NK-92 (cell line): ENCODE measurements around the gene KRT7.
"Not testable (repeated sequence)": the region's sequence is repeated elsewhere in the genome, so short reads cannot be mapped to it uniquely, and the experiment has no call there.

Experiments used
- DNase-seq: peaks from one replicate; lab custom pipeline; 2025; ENCODE audit not compliant: unreplicated experiment; lab: John Stamatoyannopoulos, UW

Gene KRT7

DNA sequence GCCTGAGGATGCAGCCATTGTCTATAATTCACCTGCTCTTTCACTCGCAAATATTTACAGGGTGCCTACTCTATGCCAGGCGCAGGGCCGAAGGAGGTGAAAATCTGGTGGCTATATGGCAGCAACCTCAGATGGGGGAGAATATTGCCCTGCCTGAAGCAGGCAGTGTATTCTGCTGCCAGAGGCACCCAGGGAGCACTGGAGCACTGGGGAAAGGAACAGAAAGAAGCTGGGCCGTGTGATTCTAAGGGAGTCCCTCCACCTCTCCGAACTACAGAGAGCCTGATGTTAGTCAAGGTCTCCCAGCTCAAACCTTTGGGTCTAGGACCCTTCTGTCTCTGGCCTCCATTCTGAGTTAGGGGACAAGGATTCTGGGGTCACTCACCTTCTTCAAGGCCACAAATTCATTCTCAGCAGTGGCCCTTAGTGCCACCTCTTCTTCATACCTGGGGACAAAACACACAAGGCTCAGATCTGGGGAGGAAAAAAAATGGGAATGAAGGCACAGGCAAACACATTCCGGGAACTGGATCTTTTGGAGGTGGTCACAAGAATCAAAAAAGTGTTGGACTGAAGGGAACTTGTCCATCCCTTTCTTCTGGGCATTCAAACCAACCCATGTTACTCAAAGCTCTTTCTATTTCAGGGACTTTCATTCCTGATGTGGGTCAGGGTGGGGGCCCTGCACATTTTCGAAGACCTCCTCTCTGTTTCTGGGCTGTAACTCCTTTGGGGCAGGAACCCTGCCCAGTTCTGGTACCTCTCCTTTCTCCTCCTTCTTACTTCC lies 22.1 kb downstream of the KRT7 start:
- no peak for DNase-seq

DNA sequence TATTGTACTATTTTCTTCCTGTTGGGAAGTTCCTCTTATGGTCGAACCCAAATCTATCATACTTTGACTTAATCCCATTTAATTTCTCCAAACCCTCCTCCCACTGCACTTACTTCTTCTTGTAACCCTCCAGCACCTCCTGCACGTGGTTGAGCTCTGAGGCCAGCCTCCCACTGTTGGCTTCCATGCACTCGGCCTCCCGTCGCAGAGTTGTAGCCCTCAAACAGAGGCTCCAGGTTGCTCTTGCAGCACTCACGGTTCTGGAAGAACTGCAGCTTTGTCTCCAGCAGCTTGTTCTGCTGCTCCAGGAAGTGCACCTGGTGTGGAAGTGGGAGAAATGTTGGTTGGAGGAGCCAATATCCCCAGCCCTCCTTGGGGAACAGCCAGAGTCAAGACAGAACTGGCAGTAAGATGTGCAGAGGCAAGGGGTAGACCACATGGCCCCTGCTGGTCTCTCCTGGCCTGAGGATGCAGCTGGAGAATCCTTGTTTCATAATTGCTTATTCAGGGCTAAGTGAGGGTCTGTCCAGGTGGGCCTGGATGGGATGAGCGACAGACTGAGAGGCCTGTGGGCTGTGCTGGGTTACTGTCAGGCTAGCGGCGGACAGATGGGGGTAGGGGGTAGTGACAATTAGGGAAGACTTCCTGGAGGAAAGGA lies 23.0 kb downstream of the KRT7 start:
- DNase-seq, result no peak

DNA sequence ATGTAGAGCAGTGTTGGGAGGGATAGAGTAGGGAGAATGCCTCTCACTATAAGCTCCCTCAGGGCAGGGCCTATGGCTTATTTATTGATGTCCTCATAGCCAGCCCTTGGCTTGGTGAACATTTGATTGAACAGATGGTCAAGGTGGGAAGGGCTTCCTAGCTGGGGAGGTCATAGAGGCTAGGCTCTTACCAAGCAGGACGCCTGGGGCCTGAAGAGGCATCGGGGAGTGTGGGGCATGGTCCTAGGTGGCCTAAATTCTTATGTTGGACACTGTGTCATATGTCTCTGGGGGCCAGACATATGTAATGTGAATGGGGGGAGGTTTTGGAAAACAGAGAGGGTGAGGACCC lies 23.5 kb downstream of the KRT7 start:
- DNase-seq, result no peak

DNA sequence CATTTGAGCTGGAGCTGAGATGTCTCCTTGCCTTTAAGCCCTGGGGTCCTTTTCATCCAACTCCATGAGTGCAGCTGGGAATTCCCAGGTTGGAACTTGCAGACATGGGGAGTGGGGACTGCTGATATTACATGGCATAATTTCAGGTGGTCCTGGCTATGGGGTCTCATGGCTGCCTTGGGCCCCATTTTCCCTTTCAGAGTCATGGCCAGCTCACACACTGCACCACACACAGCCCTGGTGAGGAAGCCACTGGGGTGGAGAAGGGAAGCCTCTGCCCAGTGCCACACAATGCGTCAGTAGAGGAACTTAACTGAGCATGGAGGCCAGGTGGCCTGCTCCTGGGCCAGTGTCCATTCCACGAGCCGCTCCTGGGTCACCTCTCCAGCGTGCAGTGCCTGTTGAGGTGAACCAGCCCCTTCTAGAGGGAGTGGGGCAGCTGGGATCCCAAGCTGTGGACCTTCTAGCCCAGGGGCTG lies 24.1 kb downstream of the KRT7 start:
- no peak for DNase-seq

DNA sequence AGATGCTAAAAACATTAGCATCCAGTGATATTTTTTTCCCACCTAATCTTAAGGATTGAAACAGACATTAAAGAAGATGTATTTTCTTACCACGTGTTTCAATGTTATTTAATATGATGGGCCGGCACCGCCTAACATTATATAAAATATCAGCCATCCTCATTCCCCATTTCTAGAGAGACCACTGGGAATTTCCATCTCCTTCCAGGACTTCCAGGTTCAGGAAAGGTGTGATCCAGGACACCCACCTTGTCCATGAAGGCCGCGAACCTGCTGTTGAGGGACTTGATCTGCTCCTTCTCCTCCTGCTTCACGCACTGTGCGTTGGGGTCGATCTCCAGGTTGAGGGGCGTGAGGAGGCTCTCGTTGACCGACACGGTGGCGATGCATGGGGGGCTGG lies 24.9 kb downstream of the KRT7 start:
- DNase-seq, result not testable (repeated sequence)

DNA sequence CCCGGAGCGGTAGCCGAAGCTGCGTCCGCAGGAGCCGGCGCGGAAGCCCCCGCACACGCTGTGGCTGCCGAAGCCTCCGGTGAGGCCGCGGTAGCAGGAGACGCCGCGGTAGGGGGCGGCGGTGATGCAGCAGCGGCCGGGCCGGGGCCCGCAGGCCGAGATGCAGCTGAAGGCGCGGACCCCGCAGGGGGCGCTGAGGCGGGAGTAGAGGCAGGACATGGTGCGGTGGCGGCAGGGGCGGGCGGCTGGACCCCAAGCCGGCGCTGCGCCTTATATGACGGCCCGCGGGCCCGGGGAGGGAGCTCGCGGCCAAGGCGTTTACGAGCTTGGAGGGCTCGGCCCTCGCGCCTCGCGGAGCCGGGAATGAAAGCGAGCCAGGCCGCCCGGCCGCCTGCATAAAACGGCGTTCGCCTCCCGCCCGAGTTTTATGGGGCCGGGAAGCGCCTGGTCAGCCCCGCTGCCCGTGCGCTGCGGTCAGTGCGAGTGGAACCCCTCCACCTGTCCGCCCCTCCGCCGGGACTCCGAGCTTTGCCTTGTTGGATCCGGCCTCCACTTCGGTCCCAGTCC lies 25.4 kb downstream of the KRT7 start:
- no peak for DNase-seq

DNA sequence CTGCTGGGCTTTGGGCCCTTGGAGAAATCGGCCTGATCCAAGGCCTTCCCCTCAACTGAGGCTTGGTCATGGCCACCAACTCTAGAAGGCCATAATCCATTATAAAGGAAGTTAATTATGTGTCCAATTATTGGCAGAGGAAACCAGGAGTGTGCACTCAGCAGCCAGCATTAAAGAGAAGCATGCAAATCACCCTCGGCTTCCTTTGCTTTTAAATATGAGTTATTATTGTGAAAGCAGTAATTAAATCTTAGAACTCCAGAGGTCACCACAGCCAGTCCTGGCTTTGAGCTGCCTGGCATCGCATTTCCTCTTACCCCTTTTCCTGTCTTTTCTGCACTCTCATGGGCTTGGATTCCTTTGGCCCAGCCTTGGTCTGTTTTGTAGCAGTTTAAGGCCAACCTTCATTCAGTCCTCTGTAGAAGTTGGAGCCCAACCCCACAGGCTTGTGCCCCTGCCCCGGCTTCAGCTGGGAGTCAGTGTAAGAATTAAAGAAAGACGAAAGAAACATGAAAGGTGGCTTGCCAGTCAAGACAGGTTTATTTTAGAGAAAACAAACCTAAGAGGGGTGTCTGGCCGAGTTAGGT lies 26.7 kb downstream of the KRT7 start:
- DNase-seq, result no peak

DNA sequence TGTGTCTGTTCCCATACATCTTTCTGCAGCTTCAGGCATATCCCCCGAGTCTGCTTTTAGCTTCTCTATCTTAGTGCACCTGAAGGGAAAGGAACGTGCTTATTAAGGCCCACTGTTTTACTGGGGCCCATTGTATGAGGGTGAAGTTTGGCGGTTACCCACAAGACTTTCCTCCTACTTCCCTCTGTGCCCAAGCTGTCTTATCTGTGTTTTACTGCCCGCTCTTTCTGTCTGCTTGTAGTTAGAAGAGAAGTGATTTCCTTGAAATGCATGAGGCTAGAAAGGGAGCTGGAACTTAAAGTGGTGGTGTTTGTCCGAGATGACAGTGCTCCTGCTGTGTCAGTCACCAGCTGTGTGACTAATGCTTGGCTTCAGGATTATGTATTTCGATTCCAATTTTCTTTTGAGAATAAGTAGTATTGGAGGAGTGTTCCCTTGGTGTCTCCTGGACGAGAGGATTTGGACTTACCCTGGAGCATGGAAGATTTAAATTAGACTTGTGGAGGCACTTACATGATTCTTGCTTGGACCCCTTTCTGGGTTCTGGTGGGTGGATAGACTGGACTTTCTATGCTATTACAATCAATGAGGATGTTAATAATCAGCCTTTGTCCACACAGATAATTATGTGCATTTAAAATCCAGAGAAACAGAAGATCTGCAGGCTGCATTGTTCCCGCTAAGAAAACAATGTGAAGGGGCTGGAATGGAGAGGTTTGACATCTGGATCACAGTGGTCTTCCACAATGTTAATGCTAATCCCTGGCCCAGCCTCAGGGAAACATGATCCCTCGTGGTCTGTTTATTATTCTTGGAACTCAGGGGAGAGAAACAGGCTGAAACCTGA lies 27.5 kb downstream of the KRT7 start:
- no peak for DNase-seq

DNA sequence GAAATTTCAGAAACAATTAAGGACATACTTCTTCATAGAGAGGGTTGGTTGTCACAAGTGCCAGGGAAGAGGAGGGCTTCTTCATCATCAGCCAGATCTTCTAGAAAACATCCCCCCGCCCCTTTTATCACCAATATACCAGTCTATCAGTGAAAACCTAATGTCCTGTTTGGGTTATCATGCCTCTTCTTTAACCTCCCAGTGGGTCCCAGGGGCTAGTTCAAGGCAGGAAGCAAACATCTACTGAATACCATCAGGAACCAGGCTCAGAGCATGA lies 28.1 kb downstream of the KRT7 start:
- no peak for DNase-seq

DNA sequence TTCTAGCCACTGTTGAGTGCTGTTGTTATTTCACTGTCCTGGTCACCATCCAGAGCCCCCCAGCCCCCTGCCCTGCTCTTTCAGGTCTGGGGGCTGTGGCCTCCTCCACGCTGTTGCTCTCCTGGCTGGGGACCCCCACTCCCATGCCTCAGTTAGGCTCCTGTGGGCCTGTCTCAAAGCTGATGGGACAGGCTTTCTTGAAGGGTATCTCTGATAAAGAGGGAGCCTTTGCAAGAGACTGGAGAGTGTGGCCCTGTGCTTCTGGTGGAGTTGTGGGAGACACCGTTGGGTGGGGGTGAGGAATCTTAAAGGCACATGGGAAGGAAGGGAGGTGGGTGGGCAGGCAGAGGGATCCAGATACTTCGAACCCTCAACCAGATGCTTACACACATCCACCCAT lies 29.2 kb downstream of the KRT7 start:
- no peak for DNase-seq

DNA sequence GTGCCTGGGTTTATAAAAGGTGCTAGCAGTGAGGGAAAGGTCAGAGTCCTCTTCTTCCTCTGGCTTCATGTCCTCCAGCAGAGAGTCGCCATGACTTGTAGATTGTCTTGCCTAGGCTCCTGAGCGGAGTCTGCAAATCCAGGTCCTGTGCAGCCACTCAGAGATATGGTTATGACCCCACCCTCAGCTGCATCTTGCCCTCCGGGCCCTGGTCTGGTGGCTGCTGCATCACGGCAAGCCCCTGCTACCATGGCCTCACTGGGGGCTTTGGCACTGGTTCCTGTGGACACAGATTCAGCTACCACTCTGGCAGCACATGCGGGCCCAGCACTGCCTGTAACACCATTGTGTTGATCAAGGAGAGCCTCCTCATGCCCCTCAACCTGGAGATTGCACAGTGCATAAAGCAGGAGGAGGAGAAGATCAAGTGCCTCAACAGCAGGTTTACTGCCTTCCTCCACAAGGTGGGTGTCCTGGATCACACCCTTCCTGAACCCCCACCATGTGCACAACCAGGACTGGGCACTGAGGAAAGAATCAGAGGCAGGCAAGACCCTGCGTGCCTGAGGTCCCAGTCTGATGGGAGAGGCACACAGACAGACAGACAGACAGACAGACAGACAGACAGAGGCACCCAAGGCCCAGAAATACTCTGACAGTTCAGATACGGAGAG lies 30.9 kb downstream of the KRT7 start:
- DNase-seq, result no peak

DNA sequence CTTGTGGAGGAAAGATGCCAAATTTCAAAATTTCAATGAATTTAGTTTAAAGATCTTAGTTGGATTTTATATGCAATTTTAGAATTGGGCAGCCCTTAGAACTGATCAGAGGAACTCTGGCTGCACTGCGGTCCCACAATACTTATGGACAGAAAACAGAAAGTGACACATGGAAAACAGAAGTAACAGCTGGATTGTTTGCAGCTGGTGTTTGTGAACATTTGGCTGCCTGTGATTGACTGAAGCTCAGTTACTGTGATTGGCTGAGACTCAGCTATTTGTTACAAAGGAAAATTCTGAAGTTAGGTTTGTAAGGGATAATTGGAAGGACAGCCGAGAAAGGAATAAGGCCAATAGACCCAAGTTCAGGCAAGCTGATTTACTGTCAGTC lies 31.4 kb downstream of the KRT7 start:
- no peak for DNase-seq

DNA sequence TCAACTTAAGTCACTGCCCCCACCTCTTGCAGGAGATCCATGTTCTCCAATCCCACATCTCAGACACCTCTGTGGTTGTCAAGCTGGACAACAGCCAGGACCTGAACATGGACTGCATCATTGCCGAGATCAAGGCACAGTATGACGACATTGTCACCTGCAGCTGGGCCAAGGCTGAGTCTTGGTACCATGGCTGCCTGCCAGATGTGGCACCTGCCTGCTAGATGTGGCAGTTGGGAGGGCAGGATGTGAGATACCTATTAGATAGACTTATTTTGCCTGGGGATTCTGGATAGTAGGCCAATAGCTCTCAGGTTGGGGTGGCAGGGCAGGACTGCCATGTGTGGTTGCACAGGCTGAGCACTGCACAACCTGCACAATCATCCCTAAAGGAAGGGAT lies 33.5 kb downstream of the KRT7 start:
- no peak for DNase-seq

DNA sequence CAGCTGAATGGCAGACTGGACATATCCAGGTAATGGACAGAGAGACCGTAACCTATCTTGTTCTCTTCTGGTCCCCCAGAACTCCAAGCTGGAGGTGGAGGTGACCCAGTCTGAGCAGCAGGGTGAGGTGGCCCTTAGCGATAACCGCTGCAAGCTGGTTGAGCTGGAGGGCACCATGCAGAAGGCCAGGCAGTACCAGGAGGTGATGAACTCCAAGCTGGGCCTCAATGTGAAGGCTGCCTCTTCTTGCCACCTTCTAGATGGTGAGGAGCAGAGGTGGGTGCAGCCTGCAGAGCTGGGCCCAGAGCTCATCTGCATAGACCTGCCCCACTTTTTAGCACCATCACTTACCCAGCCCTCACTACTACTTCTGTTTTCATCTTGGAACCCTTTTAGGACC lies 34.2 kb downstream of the KRT7 start:
- DNase-seq, result no peak

DNA sequence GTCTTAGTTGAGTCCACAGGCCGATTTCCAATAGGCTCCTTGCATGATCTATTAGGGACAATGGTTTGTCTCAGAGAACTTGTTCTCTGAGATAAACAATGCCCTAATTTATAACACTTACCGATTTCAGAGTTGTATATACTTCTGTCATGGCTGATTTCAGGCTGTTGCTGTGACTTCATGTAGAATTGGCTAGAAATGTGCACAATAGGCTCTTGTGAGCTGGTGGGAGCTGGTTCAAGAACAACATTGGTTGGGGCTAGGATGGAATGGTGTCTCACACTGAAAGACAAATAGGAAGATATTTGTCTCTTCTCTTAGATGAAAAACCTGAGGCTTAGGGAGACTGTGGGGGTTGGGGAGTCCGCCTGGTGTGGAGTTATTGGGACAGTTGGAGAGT lies 34.7 kb downstream of the KRT7 start:
- DNase-seq, result no peak

DNA sequence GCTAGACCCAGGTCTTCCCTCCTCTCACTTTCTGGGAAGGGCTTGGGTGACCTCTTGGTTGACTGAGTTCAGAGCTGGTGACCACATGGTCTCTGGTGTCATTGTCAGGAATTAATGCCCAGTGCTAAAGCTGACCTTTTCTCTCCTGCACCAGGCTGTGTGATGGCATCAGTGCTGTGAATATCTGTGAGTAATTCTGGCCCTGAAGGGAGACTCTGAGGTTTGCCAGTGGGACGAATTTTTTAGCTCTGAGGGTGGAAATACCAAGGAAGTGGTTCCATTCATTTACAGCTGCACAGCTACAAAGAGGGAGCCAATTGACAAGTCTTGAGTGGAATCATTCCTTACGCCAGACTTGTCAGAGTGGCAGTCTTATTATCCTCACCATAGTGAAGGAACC lies 35.2 kb downstream of the KRT7 start:
- no peak for DNase-seq

DNA sequence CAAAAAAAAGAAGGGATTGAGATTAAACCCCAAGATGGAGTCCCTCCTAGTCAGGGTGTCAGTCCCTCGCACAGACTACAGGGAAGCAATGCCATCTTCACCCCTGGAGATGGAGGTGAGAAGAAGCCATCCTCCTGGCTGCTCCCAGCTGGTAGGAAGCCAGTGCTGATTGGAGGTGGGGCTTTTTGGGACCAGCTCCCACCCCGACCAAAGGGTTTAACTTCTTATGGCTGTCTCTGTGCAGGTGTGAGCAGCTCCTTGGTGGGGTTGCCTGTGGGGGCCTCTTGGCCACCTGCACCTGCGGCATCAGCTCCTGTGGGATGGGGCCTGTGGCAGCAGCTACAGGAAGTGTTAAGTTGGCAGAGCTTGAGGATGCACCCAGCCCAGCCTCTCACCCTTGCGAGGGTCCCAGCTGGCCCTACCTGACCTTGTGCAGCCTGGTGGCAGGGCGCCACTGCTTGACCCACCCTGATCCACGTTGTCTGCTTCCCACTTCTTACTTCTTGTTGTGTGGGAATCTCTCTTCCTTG lies 37.6 kb downstream of the KRT7 start:
- no peak for DNase-seq

DNA sequence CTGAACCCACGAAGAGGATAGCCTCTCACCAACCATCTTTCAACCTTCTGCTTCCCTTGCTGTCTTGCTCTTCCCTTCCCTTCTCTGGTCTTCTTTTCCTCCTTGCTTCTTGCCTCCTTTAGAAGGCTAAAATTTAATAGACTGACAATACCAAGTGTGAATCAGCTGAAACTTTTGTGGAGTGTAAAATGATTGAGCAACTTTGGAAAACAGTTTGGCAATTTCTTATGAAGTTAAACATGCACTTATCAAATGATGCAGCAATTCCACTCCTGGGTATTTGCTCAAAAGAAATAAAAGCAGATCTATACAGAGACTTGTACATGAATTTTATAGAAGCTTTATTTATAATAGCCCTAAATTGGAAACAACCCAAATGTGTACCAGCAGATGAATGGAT lies 38.1 kb downstream of the KRT7 start:
- no peak for DNase-seq

DNA sequence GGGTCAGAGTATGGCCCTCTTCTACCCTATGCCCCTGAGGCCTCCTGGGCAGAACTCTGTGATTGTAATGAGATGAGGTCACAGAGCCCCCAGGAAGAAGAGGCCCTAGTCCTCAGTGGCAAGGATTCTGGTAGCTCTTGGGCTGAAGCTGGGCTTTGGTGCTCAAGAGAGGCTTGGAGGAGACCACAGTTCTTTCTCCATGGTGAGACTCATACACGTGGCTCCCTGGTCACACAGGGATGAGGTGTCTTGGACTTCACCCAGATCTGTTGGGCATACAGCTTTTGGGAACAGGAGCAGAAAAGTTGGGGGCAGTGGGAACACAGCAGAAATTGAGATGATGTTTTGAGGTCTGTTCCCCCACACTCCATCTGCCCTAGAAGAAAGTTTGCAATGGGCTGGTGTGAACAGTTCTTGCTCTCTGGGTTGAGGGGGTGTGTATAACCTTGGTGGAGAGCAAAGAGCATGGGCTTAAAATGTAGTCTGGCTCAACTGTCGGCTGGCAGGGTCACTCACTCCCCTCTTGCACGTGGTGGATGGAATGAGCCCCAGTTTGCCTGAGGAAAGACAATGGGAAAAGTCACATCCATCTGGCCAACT lies 41.6 kb downstream of the KRT7 start, which contains the start of gene KRT86:
TSS of gene KRT86 (plus strand) at position 125 of the 600 bp plus-strand sequence. CDS start 27,272 bp downstream, outside the sequence.
- DNase-seq, result no peak

DNA sequence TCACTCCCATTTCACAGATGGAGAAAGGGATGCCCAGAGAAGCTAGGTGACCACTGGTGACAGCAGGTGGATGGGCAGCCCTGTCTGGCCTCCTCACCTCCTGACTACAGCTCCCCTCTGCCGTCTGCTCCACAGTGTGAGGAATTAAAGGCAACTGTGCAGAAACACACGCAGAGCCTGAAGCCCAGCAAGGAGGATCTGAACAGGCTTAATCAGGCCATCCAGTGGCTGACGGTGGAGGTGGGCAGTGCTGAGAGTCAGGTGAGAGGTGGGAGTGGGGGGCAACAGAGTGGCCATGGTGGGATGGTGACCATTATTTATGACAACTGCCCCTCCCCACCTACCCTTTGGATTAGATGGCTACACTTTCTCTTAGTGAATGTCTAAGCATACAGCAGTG lies 42.6 kb downstream of the KRT7 start:
- no peak for DNase-seq
